ENCODE data around the gene POLR2E. TPM values are rescaled to one million over a fixed set of nuclear protein-coding genes. Genes with fewer than 3 reads are reported as not detected.

Gene POLR2E
- total and polyA plus RNA-seq, 2 of the 13 experiments (the other 11 are each of a cell fraction or from before 2014, with no cell fraction given): 140 to 272 TPM

GRCh38 chr19:1039646-1040475, 55.3 kb downstream of the POLR2E start, which contains the start of gene ABCA7 (continued):
- TF ChIP-seq ZNF317 (CRISPR knock-in tag; IDR thresholded peaks at IDR 0.05): no peak
- TF ChIP-seq PRDM4 (CRISPR knock-in tag; IDR thresholded peaks at IDR 0.05; ENCODE audit: borderline replicate concordance): no peak
- peak; percentile 21; the same call in 1 of the 2 replicates for TF ChIP-seq BCL6 (CRISPR knock-in tag; IDR thresholded peaks at IDR 0.05)
- no peak for TF ChIP-seq ZBTB43 (CRISPR knock-in tag; conservative IDR thresholded peaks at IDR 0.05)
- TF ChIP-seq KLF15 (CRISPR knock-in tag; IDR thresholded peaks at IDR 0.05; ENCODE audit: borderline replicate concordance): no peak
- TF ChIP-seq PPARG (CRISPR knock-in tag; conservative IDR thresholded peaks at IDR 0.05): 0 out of 2 replicates have a peak, but pooled peaks have one; percentile 27
- no peak for TF ChIP-seq CENPX (CRISPR knock-in tag; IDR thresholded peaks at IDR 0.05)
- no peak for TF ChIP-seq HBP1 (CRISPR knock-in tag; IDR thresholded peaks at IDR 0.05; ENCODE audit: low read depth)
- no peak for TF ChIP-seq NBN (conservative IDR thresholded peaks at IDR 0.05)
- TF ChIP-seq AKNA (CRISPR knock-in tag; IDR thresholded peaks at IDR 0.05; ENCODE audit: borderline replicate concordance): no peak
- peak; percentile 59; the same call in 1 of the 2 replicates for TF ChIP-seq RXRA (CRISPR knock-in tag; IDR thresholded peaks at IDR 0.05)
- no peak for TF ChIP-seq TCF7 (IDR thresholded peaks at IDR 0.05; ENCODE audit: low read depth)
- no peak for TF ChIP-seq CHCHD3 (CRISPR knock-in tag; IDR thresholded peaks at IDR 0.05)
- no peak; the same call in 1 of the 2 replicates for TF ChIP-seq ZBTB7A (CRISPR knock-in tag; IDR thresholded peaks at IDR 0.05)
- TF ChIP-seq HOXD1 (CRISPR knock-in tag; IDR thresholded peaks at IDR 0.05): no peak
- TF ChIP-seq ZNF780A (CRISPR knock-in tag; IDR thresholded peaks at IDR 0.05): peak; percentile 44; the same call in 1 of the 2 replicates
- TF ChIP-seq REXO4 (CRISPR knock-in tag; IDR thresholded peaks at IDR 0.05; ENCODE audit: borderline replicate concordance): no peak
